ENCODE measurements around the gene SEMA4B. TPM values are rescaled to one million over a fixed set of nuclear protein-coding genes. Genes with fewer than 3 reads are reported as not detected.

SEMA4B gene
- total and polyA plus RNA-seq, 8 donors: 32.5 to 63.9 (median 38.4) TPM

GRCh38 chr15:90191344-90191687 is 9.8 kb upstream of the SEMA4B start:
- Histone ChIP-seq H3K27ac (peak overlapping the region; percentile 20 to 79 (median 57)), H3K27me3 (no peaks in the 10 kb centered on the region), H3K36me3 (no peaks in the 10 kb centered on the region), H3K9me3 (no peaks in the 10 kb centered on the region), H3K4me1 (peaks cover 24 to 61% (median 33%) of the 10 kb centered on the region in 3 donors), H3K4me3 (no peak overlapping the region)
- no peak for TF ChIP-seq CTCF (IDR thresholded peaks at IDR 0.05)
- no peak for ATAC-seq
- intact Hi-C loops (cut with DNase I): no loop called here
- WGBS, 2 donors: 50 to 51% methylated on average over 3 of the region's 3 CpGs
- no peak for FAIRE-seq
- DNase-seq: no peak

GRCh38 chr15:90191794-90192509 is 9.2 kb upstream of the SEMA4B start:
- Histone ChIP-seq H3K4me1 (peaks cover 24 to 56% (median 33%) of the 10 kb centered on the region in 3 donors), H3K27ac (peak overlapping the region; percentile 33 to 79 (median 57)), H3K27me3 (no peaks in the 10 kb centered on the region), H3K9me3 (no peaks in the 10 kb centered on the region), H3K4me3 (no peak overlapping the region), H3K36me3 (no peaks in the 10 kb centered on the region)
- no peak for TF ChIP-seq CTCF (IDR thresholded peaks at IDR 0.05)
- 1 to 6% methylated on average over 7 of the region's 7 CpGs for WGBS, 2 donors
- peak; percentile 92 to 98 (median 97) for DNase-seq
- ATAC-seq: peak; percentile 87 to 92 (median 89)
- FAIRE-seq: no peak
- intact Hi-C loops (cut with DNase I): no loop called here

GRCh38 chr15:90192961-90193786 is 8.0 kb upstream of the SEMA4B start:
- WGBS, 2 donors: 62 to 63% methylated on average over 16 of the region's 16 CpGs
- H3K4me1 ChIP-seq: peaks cover 24 to 48% (median 28%) of the 10 kb centered on the region in 3 donors
- DNase-seq (peak in 1 of 6 donors; percentile 18), FAIRE-seq (no peak), ATAC-seq (peak in 1 of 4 donors; percentile 12)
- intact Hi-C loops (cut with DNase I): no loop called here
- peak overlapping the region; percentile 23 to 79 (median 52) for H3K27ac ChIP-seq
- TF ChIP-seq CTCF (IDR thresholded peaks at IDR 0.05): no peak
- H3K36me3 ChIP-seq: no peaks in the 10 kb centered on the region
- no peak overlapping the region for H3K4me3 ChIP-seq
- H3K27me3 ChIP-seq: no peaks in the 10 kb centered on the region
- no peaks in the 10 kb centered on the region for H3K9me3 ChIP-seq

- WGBS, 2 donors: 53 to 57% methylated on average over 2 of the region's 2 CpGs
- no peak for ATAC-seq
- no peaks in the 10 kb centered on the region for H3K27me3 ChIP-seq
- H3K36me3 ChIP-seq: no peaks in the 10 kb centered on the region
- H3K4me1 ChIP-seq: peaks cover 24 to 48% (median 28%) of the 10 kb centered on the region in 3 donors
- no peaks in the 10 kb centered on the region for H3K9me3 ChIP-seq
- TF ChIP-seq CTCF (IDR thresholded peaks at IDR 0.05): no peak
- DNase-seq: no peak
- no peak for FAIRE-seq
- H3K27ac ChIP-seq: peak overlapping the region in 1 of 4 donors; percentile 79
- intact Hi-C loops (cut with DNase I): no loop called here
- no peak overlapping the region for H3K4me3 ChIP-seq
These were observed 6.5 kb upstream of the SEMA4B start for GRCh38 chr15:90194655-90195054.
